OCI-M2 (cell line): ENCODE results near the gene FBXW11.

Experiments
- DNase-seq: peaks from one replicate; lab custom pipeline; 2025; ENCODE audit not compliant: unreplicated experiment; lab: John Stamatoyannopoulos, UW

Gene FBXW11

GRCh38 chr5:171846323-171846722 is 160.1 kb downstream of the FBXW11 start:
- DNase-seq: no peak

- DNase-seq: no peak
Observed at GRCh38 chr5:171845857-171846256, 160.6 kb downstream of the FBXW11 start.

- no peak for DNase-seq
Observed at GRCh38 chr5:171845040-171845630, 161.3 kb downstream of the FBXW11 start.

GRCh38 chr5:171842777-171843328 is 163.6 kb downstream of the FBXW11 start:
- no peak for DNase-seq

GRCh38 chr5:171841984-171842776 is 164.3 kb downstream of the FBXW11 start:
- DNase-seq: no peak

GRCh38 chr5:171840711-171841522 is 165.5 kb downstream of the FBXW11 start:
- DNase-seq: no peak

GRCh38 chr5:171840066-171840465 is 166.4 kb downstream of the FBXW11 start:
- DNase-seq: no peak

GRCh38 chr5:171839112-171839511 is 167.3 kb downstream of the FBXW11 start:
- no peak for DNase-seq

- DNase-seq: no peak
Observed at GRCh38 chr5:171838066-171838465, 168.4 kb downstream of the FBXW11 start.

- DNase-seq: no peak
Observed at GRCh38 chr5:171837522-171837921, 168.9 kb downstream of the FBXW11 start.

- DNase-seq: no peak
Observed at GRCh38 chr5:171835066-171835465, 171.4 kb downstream of the FBXW11 start.

GRCh38 chr5:171834461-171834860 is 172.0 kb downstream of the FBXW11 start:
- DNase-seq: no peak

GRCh38 chr5:171832775-171833174 is 173.7 kb downstream of the FBXW11 start:
- no peak for DNase-seq

GRCh38 chr5:171830686-171831085 is 175.8 kb downstream of the FBXW11 start:
- no peak for DNase-seq

GRCh38 chr5:171827162-171827561 is 179.3 kb downstream of the FBXW11 start:
- no peak for DNase-seq

- no peak for DNase-seq
Observed at GRCh38 chr5:171826132-171826531, 180.3 kb downstream of the FBXW11 start.

GRCh38 chr5:171825051-171825450 is 181.4 kb downstream of the FBXW11 start:
- DNase-seq: no peak

GRCh38 chr5:171823269-171823668 is 183.2 kb downstream of the FBXW11 start:
- no peak for DNase-seq

GRCh38 chr5:171821286-171821685 is 185.2 kb downstream of the FBXW11 start:
- DNase-seq: no peak

GRCh38 chr5:171820561-171820960 is 185.9 kb downstream of the FBXW11 start:
- no peak for DNase-seq

GRCh38 chr5:171816666-171817065 is 189.8 kb downstream of the FBXW11 start:
- no peak for DNase-seq
